CD8-positive, alpha-beta memory T cell (primary cell): ENCODE measurements around the gene BTBD9. TPM values are rescaled to one million over a fixed set of nuclear protein-coding genes. Genes with fewer than 3 reads are reported as not detected.

Source experiments
- CTCF ChIA-PET: fragments of 350-600 bp; sonication (Branson Sonifier 250); formaldehyde crosslinking; loops from one replicate; lab custom pipeline; 2021; ENCODE audit warnings: antibody characterized with exemption; lab: Charles Lee
- POLR2A ChIA-PET: fragments of 350-600 bp; sonication (Branson Sonifier 250); formaldehyde crosslinking; loops from one replicate; lab custom pipeline; 2021; ENCODE audit warnings: antibody characterized with exemption; lab: Charles Lee
- DNase-seq, 5 donors: peaks; one replicate each; pipeline versions ENCODE4 v3.0.0 to v3.0.0-alpha.2; 2020 to 2022; ENCODE audit warnings: mixed read lengths in 1 of 5
- H3K27ac ChIP-seq: one replicate; pipeline ENCODE4 v1.7.0; 2013; ENCODE audit warnings: low read depth, mild to moderate bottlenecking, low read length, moderate library complexity
- H3K27me3 ChIP-seq: 2 replicates; pipeline ENCODE4 v1.7.0; 2013; ENCODE audit warnings: low read length, mild to moderate bottlenecking; ENCODE audit not compliant: insufficient read depth, poor library complexity, severe bottlenecking
- H3K36me3 ChIP-seq: 2 replicates; pipeline ENCODE4 v1.7.0; 2013; ENCODE audit warnings: mild to moderate bottlenecking, low read length, moderate library complexity; ENCODE audit not compliant: insufficient read depth
- H3K4me1 ChIP-seq: 2 replicates; pipeline ENCODE4 v1.7.0; 2013; ENCODE audit warnings: mild to moderate bottlenecking, low read length, moderate library complexity; ENCODE audit not compliant: insufficient read depth
- H3K4me3 ChIP-seq: 2 replicates; pipeline ENCODE4 v1.7.0; 2013; ENCODE audit warnings: mild to moderate bottlenecking, low read length
- H3K9me3 ChIP-seq: 2 replicates; pipeline ENCODE4 v1.7.0; 2013; ENCODE audit warnings: mild to moderate bottlenecking, low read length
- H3K27ac Mint-ChIP-seq, 8 donors: one replicate each; pipeline ENCODE4 v1.8.0; 2020 to 2021; ENCODE audit warnings: mixed read lengths in 8 of 8, mild to moderate bottlenecking in 6 of 8, inconsistent platforms in 3 of 8, moderate library complexity in 3 of 8
- H3K27me3 Mint-ChIP-seq, 2 donors: one replicate each; pipeline ENCODE4 v1.8.0; 2020 to 2021; ENCODE audit warnings: mixed read lengths in 2 of 2, mild to moderate bottlenecking in 1 of 2, moderate library complexity in 1 of 2
- H3K36me3 Mint-ChIP-seq, 3 donors: one replicate each; pipeline ENCODE4 v1.8.0; 2020 to 2021; ENCODE audit warnings: mixed read lengths in 3 of 3, inconsistent platforms in 1 of 3, mild to moderate bottlenecking in 1 of 3
- H3K4me1 Mint-ChIP-seq, 3 donors: one replicate each; pipeline ENCODE4 v1.8.0; 2020 to 2021; ENCODE audit warnings: mixed read lengths in 3 of 3, inconsistent platforms in 1 of 3, mild to moderate bottlenecking in 1 of 3
- H3K4me3 Mint-ChIP-seq, 7 donors: one replicate each; pipeline ENCODE4 v1.8.0; 2020 to 2021; ENCODE audit warnings: mixed read lengths in 7 of 7, mild to moderate bottlenecking in 6 of 7, moderate library complexity in 4 of 7, inconsistent platforms in 2 of 7
- H3K9me3 Mint-ChIP-seq, 5 donors: one replicate each; pipeline ENCODE4 v1.8.0; 2020 to 2022; ENCODE audit warnings: mixed read lengths in 5 of 5, mild to moderate bottlenecking in 3 of 5, moderate library complexity in 2 of 5, inconsistent platforms in 1 of 5
- polyA plus RNA-seq: library from polyadenylated mRNA; unstranded; fragments of 300-500 nt; fragmentation: Illumina TruSeq; gene quantifications from one replicate; pipeline ENCODE4 v1.2.3, GENCODE V29; 2021
- total RNA-seq, 2 experiments: library from RNA; stranded (reverse); gene quantifications; one replicate each; pipeline ENCODE4 v1.2.3, GENCODE V29; 2021

Gene BTBD9
- total and polyA plus RNA-seq, 3 experiments from 2014 or later = 12.2 to 17.7 (median 14.9) TPM

GRCh38 chr6:38681850-38682249 is 42.1 kb upstream of the BTBD9 start:
- H3K4me1 Mint-ChIP-seq = peaks cover 5 to 17% (median 7%) of the 10 kb centered on the region in 3 donors
- no peaks in the 10 kb centered on the region for H3K9me3 Mint-ChIP-seq
- H3K4me1 ChIP-seq = no peaks in the 10 kb centered on the region
- H3K4me3 ChIP-seq = no peak overlapping the region
- no peak for DNase-seq
- no peak overlapping the region for H3K4me3 Mint-ChIP-seq
- no peaks in the 10 kb centered on the region for H3K27me3 ChIP-seq
- H3K9me3 ChIP-seq = no peaks in the 10 kb centered on the region
- ChIA-PET CTCF (no interaction called here), POLR2A (interaction anchor here (0.6 kb wide), 1 partner anchor 19 kb away, joined by 4 read pairs; no protein-coding TSS in a partner anchor)
- no peak overlapping the region for H3K27ac Mint-ChIP-seq
- peaks cover 0 to 58% (median 11%) of the 10 kb centered on the region in 3 donors for H3K36me3 Mint-ChIP-seq
- H3K27ac ChIP-seq = no peak overlapping the region
- no peaks in the 10 kb centered on the region for H3K27me3 Mint-ChIP-seq
- H3K36me3 ChIP-seq = peaks cover 10% of the 10 kb centered on the region

- Histone ChIP-seq H3K27me3 (no peaks in the 10 kb centered on the region), H3K4me3 (no peak overlapping the region), H3K36me3 (peaks cover 10% of the 10 kb centered on the region), H3K27ac (no peak overlapping the region), H3K4me1 (no peaks in the 10 kb centered on the region), H3K9me3 (no peaks in the 10 kb centered on the region)
- DNase-seq = no peak
- Mint-ChIP-seq H3K9me3 (no peaks in the 10 kb centered on the region), H3K27ac (peak overlapping the region in 1 of 8 donors; percentile 63), H3K4me1 (no peaks in the 10 kb centered on the region), H3K4me3 (no peak overlapping the region), H3K36me3 (peaks cover 7 to 73% (median 20%) of the 10 kb centered on the region in 3 donors), H3K27me3 (no peaks in the 10 kb centered on the region)
- POLR2A ChIA-PET = no interaction called here
- CTCF ChIA-PET = interaction anchor here (1.1 kb wide), 1 partner anchor 8 kb away, joined by 3 read pairs; no protein-coding TSS in a partner anchor
These were observed 39.9 kb upstream of the BTBD9 start for GRCh38 chr6:38679668-38680067.

- H3K4me3 ChIP-seq = no peak overlapping the region
- H3K27me3 ChIP-seq = no peaks in the 10 kb centered on the region
- H3K9me3 ChIP-seq = no peaks in the 10 kb centered on the region
- CTCF ChIA-PET = interaction anchor here (1.1 kb wide), 1 partner anchor 10 kb away, joined by 3 read pairs; no protein-coding TSS in a partner anchor
- Mint-ChIP-seq H3K9me3 (no peaks in the 10 kb centered on the region), H3K27me3 (no peaks in the 10 kb centered on the region), H3K36me3 (peaks cover 7 to 68% (median 19%) of the 10 kb centered on the region in 3 donors), H3K27ac (peak overlapping the region in 4 of 8 donors; percentile 26 to 75 (median 49)), H3K4me1 (peaks cover 7 to 10% (median 7%) of the 10 kb centered on the region in 3 donors), H3K4me3 (no peak overlapping the region)
- H3K36me3 ChIP-seq = peaks cover 10% of the 10 kb centered on the region
- peaks cover 6% of the 10 kb centered on the region for H3K4me1 ChIP-seq
- no peak overlapping the region for H3K27ac ChIP-seq
- no peak for DNase-seq
- POLR2A ChIA-PET = interaction anchor here (0.6 kb wide), 1 partner anchor 70 kb away, joined by 3 read pairs; no protein-coding TSS in a partner anchor
These were observed 38.5 kb upstream of the BTBD9 start for GRCh38 chr6:38678178-38678760.

GRCh38 chr6:38676974-38677544 is 37.3 kb upstream of the BTBD9 start:
- H3K27ac Mint-ChIP-seq = peak overlapping the region in 1 of 8 donors; percentile 5
- H3K4me1 Mint-ChIP-seq = peaks cover 7 to 17% (median 8%) of the 10 kb centered on the region in 3 donors
- no peaks in the 10 kb centered on the region for H3K27me3 ChIP-seq
- ChIA-PET POLR2A (interaction anchor here (0.7 kb wide), 1 partner anchor 38 kb away, joined by 3 read pairs; the partner anchor contains the start of gene DNAH8), CTCF (no interaction called here)
- no peak overlapping the region for H3K27ac ChIP-seq
- DNase-seq = no peak
- H3K27me3 Mint-ChIP-seq = no peaks in the 10 kb centered on the region
- H3K9me3 ChIP-seq = no peaks in the 10 kb centered on the region
- no peak overlapping the region for H3K4me3 Mint-ChIP-seq
- H3K9me3 Mint-ChIP-seq = no peaks in the 10 kb centered on the region
- peaks cover 7 to 59% (median 19%) of the 10 kb centered on the region in 3 donors for H3K36me3 Mint-ChIP-seq
- peaks cover 9% of the 10 kb centered on the region for H3K4me1 ChIP-seq
- peaks cover 7% of the 10 kb centered on the region for H3K36me3 ChIP-seq
- no peak overlapping the region for H3K4me3 ChIP-seq

- Mint-ChIP-seq H3K4me3 (no peak overlapping the region), H3K36me3 (peaks cover 7 to 53% (median 13%) of the 10 kb centered on the region in 3 donors), H3K9me3 (no peaks in the 10 kb centered on the region), H3K4me1 (peaks cover 7 to 19% (median 8%) of the 10 kb centered on the region in 3 donors), H3K27me3 (no peaks in the 10 kb centered on the region), H3K27ac (peak overlapping the region in 3 of 8 donors; percentile 5 to 78 (median 59))
- no peak overlapping the region for H3K27ac ChIP-seq
- no peak for DNase-seq
- H3K4me3 ChIP-seq = no peak overlapping the region
- H3K9me3 ChIP-seq = no peaks in the 10 kb centered on the region
- peaks cover 11% of the 10 kb centered on the region for H3K4me1 ChIP-seq
- POLR2A ChIA-PET = interaction anchor here (0.7 kb wide), 1 partner anchor 39 kb away, joined by 3 read pairs; the partner anchor contains the start of gene DNAH8
- no peaks in the 10 kb centered on the region for H3K27me3 ChIP-seq
- H3K36me3 ChIP-seq = peaks cover under 1% of the 10 kb centered on the region
- CTCF ChIA-PET = no interaction called here
These were observed 36.7 kb upstream of the BTBD9 start for GRCh38 chr6:38676236-38676973.

- Mint-ChIP-seq H3K36me3 (peaks cover 7 to 36% (median 12%) of the 10 kb centered on the region in 3 donors), H3K4me1 (peaks cover 7 to 19% (median 8%) of the 10 kb centered on the region in 3 donors), H3K9me3 (no peaks in the 10 kb centered on the region), H3K4me3 (no peak overlapping the region), H3K27me3 (no peaks in the 10 kb centered on the region), H3K27ac (peak overlapping the region in 3 of 8 donors; percentile 1 to 13 (median 13))
- no peaks in the 10 kb centered on the region for H3K36me3 ChIP-seq
- ChIA-PET POLR2A (no interaction called here), CTCF (interaction anchor here (0.9 kb wide), 1 partner anchor 41 kb away, joined by 3 read pairs; no protein-coding TSS in a partner anchor)
- H3K27ac ChIP-seq = no peak overlapping the region
- no peaks in the 10 kb centered on the region for H3K9me3 ChIP-seq
- no peak for DNase-seq
- H3K4me3 ChIP-seq = no peak overlapping the region
- H3K27me3 ChIP-seq = no peaks in the 10 kb centered on the region
- H3K4me1 ChIP-seq = peaks cover 11% of the 10 kb centered on the region
These were observed 33.9 kb upstream of the BTBD9 start for GRCh38 chr6:38673397-38674165.

GRCh38 chr6:38671885-38672467 is 32.2 kb upstream of the BTBD9 start:
- Mint-ChIP-seq H3K36me3 (peaks cover 7 to 24% (median 9%) of the 10 kb centered on the region in 3 donors), H3K9me3 (no peaks in the 10 kb centered on the region), H3K27me3 (no peaks in the 10 kb centered on the region), H3K4me3 (no peak overlapping the region), H3K4me1 (peaks cover 7 to 19% (median 8%) of the 10 kb centered on the region in 3 donors), H3K27ac (peak overlapping the region in 2 of 8 donors; percentile 3 to 39)
- Histone ChIP-seq H3K4me1 (peaks cover 11% of the 10 kb centered on the region), H3K4me3 (no peak overlapping the region), H3K36me3 (no peaks in the 10 kb centered on the region), H3K27me3 (no peaks in the 10 kb centered on the region), H3K27ac (no peak overlapping the region), H3K9me3 (no peaks in the 10 kb centered on the region)
- CTCF ChIA-PET = no interaction called here
- POLR2A ChIA-PET = no interaction called here
- peak in 2 of 5 donors; percentile 15 to 29 for DNase-seq
